CD14-positive monocyte (primary cell): ENCODE measurements around the gene ZSCAN26. TPM values are rescaled to one million over a fixed set of nuclear protein-coding genes. Genes with fewer than 3 reads are reported as not detected.

Experiments used
- DNase-seq, 3 donors: peaks; one replicate each; pipeline ENCODE4 v3.0.0-alpha.2; 2011 to 2022
- H2AFZ ChIP-seq: 2 replicates; pipeline ENCODE4 v1.6.0; 2012; ENCODE audit warnings: mild to moderate bottlenecking, low read depth, low read length, inconsistent platforms; ENCODE audit not compliant: insufficient read depth, poor library complexity, severe bottlenecking
- H3K27ac ChIP-seq, 2 donors: 1 replicate in 1 of 2; 2 replicates in 1 of 2; pipeline ENCODE4 v1.5.1; 2012 to 2013; ENCODE audit warnings: low read length in 2 of 2, control low read depth in 1 of 2, inconsistent platforms in 1 of 2, low read depth in 1 of 2, mild to moderate bottlenecking in 1 of 2
- H3K27me3 ChIP-seq, 2 donors: one replicate each; pipeline versions ENCODE4 v1.6.0 to v1.6.1; 2011 to 2013; ENCODE audit warnings: low read length in 2 of 2; ENCODE audit not compliant: control insufficient read depth in 2 of 2, insufficient read depth in 2 of 2
- H3K36me3 ChIP-seq, 2 donors: replicated peaks in 1 of 2; 1 replicate in 1 of 2; 2 replicates in 1 of 2; pipeline versions ENCODE4 v1.5.1 to v1.6.1; 2012 to 2013; ENCODE audit warnings: low read length in 2 of 2, control low read depth in 1 of 2, inconsistent platforms in 1 of 2, mild to moderate bottlenecking in 1 of 2; ENCODE audit not compliant: insufficient read depth in 2 of 2, control insufficient read depth in 1 of 2
- H3K4me1 ChIP-seq, 2 donors: 1 replicate in 1 of 2; 2 replicates in 1 of 2; pipeline versions ENCODE4 v1.5.1 to v1.6.1; 2012 to 2013; ENCODE audit warnings: low read length in 2 of 2, control low read depth in 1 of 2, inconsistent platforms in 1 of 2, mild to moderate bottlenecking in 1 of 2, moderate library complexity in 1 of 2; ENCODE audit not compliant: insufficient read depth in 2 of 2, control insufficient read depth in 1 of 2
- H3K4me2 ChIP-seq: replicated peaks from 2 replicates; pipeline ENCODE3; 2012; ENCODE audit warnings: low read length, moderate library complexity, mild to moderate bottlenecking; ENCODE audit not compliant: poor library complexity, severe bottlenecking; ENCODE audit errors: extremely low read depth
- H3K4me3 ChIP-seq, 3 experiments: fragments of 200-600 bp in 1 of 3; sonication (generic) in 1 of 3; replicated peaks in 1 of 3; 1 replicate in 2 of 3; 2 replicates in 1 of 3; pipeline ENCODE4 v1.5.1; 2011 to 2013; ENCODE audit warnings: low read length in 3 of 3, mild to moderate bottlenecking in 3 of 3, control low read depth in 2 of 3, low read depth in 2 of 3, inconsistent platforms in 1 of 3, moderate library complexity in 1 of 3
- H3K79me2 ChIP-seq: 2 replicates; pipeline ENCODE4 v1.6.0; 2012; ENCODE audit warnings: mild to moderate bottlenecking, control low read depth, inconsistent platforms, low read length, moderate library complexity; ENCODE audit not compliant: insufficient read depth
- H3K9ac ChIP-seq: 2 replicates; pipeline ENCODE4 v1.6.0; 2017; ENCODE audit warnings: low read length, mild to moderate bottlenecking; ENCODE audit not compliant: insufficient read depth, poor library complexity, severe bottlenecking
- H3K9me3 ChIP-seq, 2 donors: replicated peaks in 1 of 2; 1 replicate in 1 of 2; 2 replicates in 1 of 2; pipeline versions ENCODE4 v1.5.1 to v1.6.1; 2012 to 2013; ENCODE audit warnings: low read length in 2 of 2, control low read depth in 1 of 2; ENCODE audit not compliant: control insufficient read depth in 1 of 2, insufficient read depth in 1 of 2
- H4K20me1 ChIP-seq: 2 replicates; pipeline ENCODE4 v1.6.0; 2012; ENCODE audit warnings: mild to moderate bottlenecking, low read length, control low read depth, moderate library complexity; ENCODE audit not compliant: insufficient read depth
- H3K27ac Mint-ChIP-seq, 7 donors: one replicate each; pipeline ENCODE4 v1.8.0; 2020; ENCODE audit warnings: mild to moderate bottlenecking in 7 of 7, mixed read lengths in 7 of 7, moderate library complexity in 6 of 7, inconsistent platforms in 2 of 7
- H3K27me3 Mint-ChIP-seq, 3 donors: one replicate each; pipeline ENCODE4 v1.8.0; 2021 to 2022; ENCODE audit warnings: low read depth in 3 of 3, mild to moderate bottlenecking in 3 of 3, mixed read lengths in 3 of 3, moderate library complexity in 3 of 3, inconsistent platforms in 1 of 3
- H3K36me3 Mint-ChIP-seq, 2 donors: one replicate each; pipeline ENCODE4 v1.8.0; 2020; ENCODE audit warnings: mixed read lengths in 2 of 2, inconsistent platforms in 1 of 2, mild to moderate bottlenecking in 1 of 2
- H3K4me1 Mint-ChIP-seq: one replicate; pipeline ENCODE4 v1.8.0; 2020; ENCODE audit warnings: mild to moderate bottlenecking, mixed read lengths
- H3K4me3 Mint-ChIP-seq, 2 donors: one replicate each; pipeline ENCODE4 v1.8.0; 2020; ENCODE audit warnings: mild to moderate bottlenecking in 2 of 2, mixed read lengths in 2 of 2, moderate library complexity in 1 of 2
- H3K9me3 Mint-ChIP-seq, 7 donors: one replicate each; pipeline ENCODE4 v1.8.0; 2020 to 2022; ENCODE audit warnings: mixed read lengths in 7 of 7, mild to moderate bottlenecking in 6 of 7, moderate library complexity in 6 of 7, inconsistent platforms in 2 of 7
- CTCF ChIP-seq: fragments of 200-600 bp; IDR thresholded peaks from one replicate; pipeline ENCODE4 v1.8.0; 2022; ENCODE audit warnings: antibody characterized with exemption, mild to moderate bottlenecking
- WGBS: methylation state at CpG from one replicate; pipeline ENCODE4 v1.1.5; 2013; ENCODE audit warnings: missing lambda C conversion rate; ENCODE audit not compliant: insufficient coverage; 5-methylcytosine and 5-hydroxymethylcytosine counted together
- intact Hi-C, 2 donors: fragments of 100-400 bp; cut with micrococcal nuclease; formaldehyde crosslinking; loops; one replicate each; pipeline versions ENCODE4 v1.15.0 to v1.15.1; 2023
- polyA plus RNA-seq, 3 donors: library from polyadenylated mRNA; depleted of rRNA in 1 of 3; unstranded in 2 of 3; stranded (reverse) in 1 of 3; fragments of 300-500 nt in 2 of 3; fragments of >200 nt in 1 of 3; fragmentation: Illumina TruSeq in 2 of 3; gene quantifications; 1 replicate in 2 of 3; 2 replicates in 1 of 3; pipeline ENCODE4 v1.2.3, GENCODE V29; 2012 to 2021

Gene ZSCAN26
- polyA plus RNA-seq, 3 donors: 3.4 to 8.3 (median 3.5) TPM

DNA sequence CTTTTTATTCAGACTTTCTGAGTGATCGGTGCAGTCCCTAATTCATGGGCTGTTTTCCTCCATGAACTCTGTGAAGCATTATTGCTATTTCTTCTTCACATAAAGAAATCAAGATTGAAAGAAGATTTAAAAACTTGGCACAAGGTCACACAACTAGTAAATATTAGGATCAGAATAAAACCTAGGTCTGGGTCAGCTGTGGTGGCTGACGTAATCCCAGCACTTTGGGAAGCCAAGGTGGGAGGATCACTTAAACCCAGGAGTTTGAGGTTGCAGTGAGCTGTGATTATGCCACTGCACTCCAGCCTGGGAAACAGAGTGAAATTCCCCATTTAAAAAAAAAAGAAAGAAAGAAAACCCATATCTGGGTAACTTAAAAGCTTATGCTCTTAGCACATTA lies 40.5 kb upstream of the ZSCAN26 start:
- no peak overlapping the region for H3K9ac ChIP-seq
- Mint-ChIP-seq H3K9me3 (no peaks in the 10 kb centered on the region), H3K27me3 (peaks cover 5 to 20% (median 8%) of the 10 kb centered on the region in 3 donors), H3K4me1 (peaks cover 20% of the 10 kb centered on the region), H3K36me3 (peaks cover 40 to 41% of the 10 kb centered on the region in 2 donors), H3K27ac (no peak overlapping the region), H3K4me3 (no peak overlapping the region)
- no peaks in the 10 kb centered on the region for H4K20me1 ChIP-seq
- no CpG with 5 or more reads among the region's 2 CpGs for WGBS
- no peak overlapping the region for H3K4me3 ChIP-seq
- peaks cover 6 to 7% of the 10 kb centered on the region in 2 donors for H3K27me3 ChIP-seq
- peaks cover 35 to 46% of the 10 kb centered on the region in 2 donors for H3K36me3 ChIP-seq
- no peak for TF ChIP-seq CTCF
- H3K79me2 ChIP-seq: peaks cover 11% of the 10 kb centered on the region
- peak overlapping the region; percentile 88 for H3K4me2 ChIP-seq
- intact Hi-C loops: no loop called here
- H3K9me3 ChIP-seq: no peaks in the 10 kb centered on the region
- peaks cover 13 to 18% of the 10 kb centered on the region in 2 donors for H3K4me1 ChIP-seq
- H2AFZ ChIP-seq: no peak overlapping the region
- DNase-seq: no peak
- no peak overlapping the region for H3K27ac ChIP-seq

DNA sequence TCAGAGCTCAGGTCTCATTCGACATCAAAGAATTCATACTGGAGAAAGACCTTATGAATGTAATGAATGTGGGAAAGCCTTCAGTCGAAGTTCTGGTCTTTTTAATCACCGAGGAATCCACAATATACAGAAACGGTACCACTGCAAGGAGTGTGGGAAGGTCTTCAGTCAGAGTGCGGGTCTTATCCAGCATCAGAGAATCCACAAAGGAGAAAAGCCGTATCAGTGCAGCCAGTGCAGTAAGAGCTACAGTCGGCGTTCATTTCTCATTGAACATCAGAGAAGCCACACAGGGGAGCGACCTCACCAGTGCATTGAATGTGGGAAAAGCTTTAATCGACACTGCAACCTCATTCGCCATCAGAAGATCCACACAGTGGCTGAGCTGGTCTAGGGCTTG lies 34.2 kb upstream of the ZSCAN26 start:
- Histone ChIP-seq H3K4me3 (no peak overlapping the region), H2AFZ (no peak overlapping the region), H3K27me3 (no peaks in the 10 kb centered on the region), H4K20me1 (no peaks in the 10 kb centered on the region), H3K79me2 (no peaks in the 10 kb centered on the region), H3K9ac (no peak overlapping the region), H3K27ac (no peak overlapping the region), H3K36me3 (peaks cover 52 to 66% of the 10 kb centered on the region in 2 donors), H3K4me2 (no peak overlapping the region), H3K4me1 (peaks cover 8 to 14% of the 10 kb centered on the region in 2 donors), H3K9me3 (no peaks in the 10 kb centered on the region)
- WGBS: 100% methylated on average over 5 of the region's 11 CpGs
- no peak for DNase-seq
- no peak overlapping the region for H3K4me3 Mint-ChIP-seq
- H3K36me3 Mint-ChIP-seq: peaks cover 65 to 66% of the 10 kb centered on the region in 2 donors
- intact Hi-C loops: no loop called here
- peaks cover 14% of the 10 kb centered on the region for H3K4me1 Mint-ChIP-seq
- no peak for TF ChIP-seq CTCF
- H3K27me3 Mint-ChIP-seq: no peaks in the 10 kb centered on the region
- H3K9me3 Mint-ChIP-seq: no peaks in the 10 kb centered on the region
- peak overlapping the region in 1 of 7 donors; percentile 23 for H3K27ac Mint-ChIP-seq
